ENCODE results near the gene DAAM2.

Gene DAAM2

DNA sequence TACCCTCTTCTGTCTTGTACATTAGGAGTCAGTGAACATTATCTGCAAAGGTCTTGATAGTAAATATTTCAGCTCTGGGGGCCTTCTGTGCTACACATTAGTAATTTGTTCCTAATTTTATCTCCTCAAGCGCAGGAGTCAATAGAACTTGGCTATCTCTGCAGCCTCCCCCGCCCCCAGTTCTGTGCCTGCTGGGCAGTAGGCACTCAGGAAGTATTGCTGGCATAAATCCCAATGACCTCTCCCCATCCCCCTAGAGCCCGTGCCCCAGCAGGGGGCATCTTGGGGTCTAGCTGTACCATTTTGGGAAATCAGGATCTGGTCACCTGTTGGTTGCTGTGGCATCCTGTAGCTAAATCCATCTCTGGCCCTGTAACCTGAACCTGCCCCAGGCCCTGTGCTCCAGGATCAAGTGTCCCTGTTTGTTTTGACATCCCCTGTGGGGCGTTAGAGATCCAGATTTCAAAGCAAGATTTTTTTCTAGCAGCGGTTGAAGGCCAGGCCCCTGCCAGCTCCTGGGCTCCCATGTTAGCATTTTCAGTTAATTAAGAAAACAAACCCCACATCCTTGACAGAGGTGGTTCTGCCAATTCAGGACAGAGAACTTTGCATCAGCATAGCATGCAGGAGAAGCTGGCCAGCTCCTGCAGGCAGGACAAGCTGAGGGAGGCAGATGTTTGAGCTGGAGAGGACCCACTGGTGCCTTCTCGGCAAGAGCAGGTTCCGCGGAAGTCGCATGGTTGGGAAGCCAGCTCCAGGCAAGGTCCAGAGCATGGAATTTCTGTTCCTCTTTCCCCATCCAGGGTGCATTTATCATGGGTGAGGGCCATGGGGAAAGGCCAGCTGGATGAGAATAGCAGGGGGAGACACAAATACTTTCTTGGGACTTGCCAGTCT, 32.1 kb downstream of the DAAM2 start:
- TF ChIP-seq ZBTB7A (IDR thresholded peaks at IDR 0.05; ENCODE audit: low read depth) = no peak
- no peak for TF ChIP-seq TAF1 (IDR thresholded peaks at IDR 0.05; ENCODE audit: low read depth)
- TF ChIP-seq CREB1 (IDR thresholded peaks at IDR 0.05; ENCODE audit: low read depth) = no peak
- TF ChIP-seq RAD21 (IDR thresholded peaks at IDR 0.05; ENCODE audit: low read depth) = no peak
- no peak for TF ChIP-seq USF1 (IDR thresholded peaks at IDR 0.05)
- no peak for TF ChIP-seq TCF12 (IDR thresholded peaks at IDR 0.05; ENCODE audit: low read depth)
- TF ChIP-seq CEBPB (IDR thresholded peaks at IDR 0.05) = no peak
- TF ChIP-seq NFIC (IDR thresholded peaks at IDR 0.05) = no peak
- TF ChIP-seq TEAD4 (IDR thresholded peaks at IDR 0.05) = no peak
- TF ChIP-seq YY1 (IDR thresholded peaks at IDR 0.05; ENCODE audit: low read depth) = no peak
- TF ChIP-seq EP300 (IDR thresholded peaks at IDR 0.05; ENCODE audit: borderline replicate concordance) = no peak
- no peak for TF ChIP-seq EGR1 (IDR thresholded peaks at IDR 0.05)
- no peak for TF ChIP-seq REST (IDR thresholded peaks at IDR 0.05; ENCODE audit: low read depth)
- TF ChIP-seq FOXM1 (IDR thresholded peaks at IDR 0.05; ENCODE audit: borderline replicate concordance, low read depth) = no peak

- no peak for TF ChIP-seq CEBPB (IDR thresholded peaks at IDR 0.05)
- TF ChIP-seq EGR1 (IDR thresholded peaks at IDR 0.05) = no peak
- no peak for TF ChIP-seq TEAD4 (IDR thresholded peaks at IDR 0.05)
- TF ChIP-seq FOXM1 (IDR thresholded peaks at IDR 0.05; ENCODE audit: borderline replicate concordance, low read depth) = no peak
- no peak for TF ChIP-seq CREB1 (IDR thresholded peaks at IDR 0.05; ENCODE audit: low read depth)
- TF ChIP-seq REST (IDR thresholded peaks at IDR 0.05; ENCODE audit: low read depth) = no peak
- no peak for TF ChIP-seq NFIC (IDR thresholded peaks at IDR 0.05)
- no peak for TF ChIP-seq YY1 (IDR thresholded peaks at IDR 0.05; ENCODE audit: low read depth)
- no peak for TF ChIP-seq USF1 (IDR thresholded peaks at IDR 0.05)
- no peak for TF ChIP-seq EP300 (IDR thresholded peaks at IDR 0.05; ENCODE audit: borderline replicate concordance)
- TF ChIP-seq RAD21 (IDR thresholded peaks at IDR 0.05; ENCODE audit: low read depth) = no peak
- TF ChIP-seq ZBTB7A (IDR thresholded peaks at IDR 0.05; ENCODE audit: low read depth) = no peak
- no peak for TF ChIP-seq TAF1 (IDR thresholded peaks at IDR 0.05; ENCODE audit: low read depth)
- no peak for TF ChIP-seq TCF12 (IDR thresholded peaks at IDR 0.05; ENCODE audit: low read depth)
- no peak for TF ChIP-seq MAX (IDR thresholded peaks at IDR 0.05)
Measured at GRCh38 chr6:39829331-39829730, 37.2 kb downstream of the DAAM2 start.

DNA sequence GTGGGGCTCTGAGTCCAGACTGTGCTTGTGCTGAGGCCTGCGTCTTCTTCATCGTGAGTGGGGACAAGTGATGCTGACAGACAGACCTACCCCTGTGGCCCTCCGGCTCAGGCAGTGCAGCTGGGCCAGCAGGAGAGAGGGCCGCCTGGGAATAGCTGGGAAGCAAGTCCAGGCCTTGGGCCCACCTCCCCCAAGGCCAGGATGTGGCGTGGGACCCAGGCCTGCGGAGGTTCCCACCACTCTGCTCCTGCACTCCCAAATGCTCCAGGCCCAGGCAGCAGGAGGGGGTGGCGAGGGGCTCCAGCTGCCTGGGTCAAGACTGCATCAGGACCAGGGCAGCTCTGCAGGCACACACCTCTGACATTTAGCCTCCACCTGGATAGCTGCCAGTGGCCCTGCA, 38.3 kb downstream of the DAAM2 start:
- no peak for TF ChIP-seq EP300 (IDR thresholded peaks at IDR 0.05; ENCODE audit: borderline replicate concordance)
- no peak for TF ChIP-seq FOXM1 (IDR thresholded peaks at IDR 0.05; ENCODE audit: borderline replicate concordance, low read depth)
- no peak for TF ChIP-seq CEBPB (IDR thresholded peaks at IDR 0.05)
- no peak for TF ChIP-seq TEAD4 (IDR thresholded peaks at IDR 0.05)
- no peak for TF ChIP-seq NFIC (IDR thresholded peaks at IDR 0.05)
- no peak for TF ChIP-seq RAD21 (IDR thresholded peaks at IDR 0.05; ENCODE audit: low read depth)
- no peak for TF ChIP-seq TAF1 (IDR thresholded peaks at IDR 0.05; ENCODE audit: low read depth)
- no peak for TF ChIP-seq CREB1 (IDR thresholded peaks at IDR 0.05; ENCODE audit: low read depth)
- TF ChIP-seq USF1 (IDR thresholded peaks at IDR 0.05) = no peak
- no peak for TF ChIP-seq ZBTB7A (IDR thresholded peaks at IDR 0.05; ENCODE audit: low read depth)
- TF ChIP-seq REST (IDR thresholded peaks at IDR 0.05; ENCODE audit: low read depth) = no peak
- no peak for TF ChIP-seq MAX (IDR thresholded peaks at IDR 0.05)
- no peak for TF ChIP-seq TCF12 (IDR thresholded peaks at IDR 0.05; ENCODE audit: low read depth)
- TF ChIP-seq YY1 (IDR thresholded peaks at IDR 0.05; ENCODE audit: low read depth) = no peak
- no peak for TF ChIP-seq EGR1 (IDR thresholded peaks at IDR 0.05)
